T-cell (primary cell): ENCODE data around the gene GKN2. TPM values are rescaled to one million over a fixed set of nuclear protein-coding genes. Genes with fewer than 3 reads are reported as not detected.

Experiments
- ATAC-seq, 4 experiments: fragments of 200-7000 bp in 3 of 4; fragments of 150-1000 bp in 1 of 4; cut with Tn5 transposase; replicated peaks in 1 of 4; 1 replicate in 3 of 4; 2 replicates in 1 of 4; pipeline ENCODE4 v1.10.0; 2021; ENCODE audit warnings: moderate library complexity in 3 of 4, mild to moderate bottlenecking in 2 of 4, moderate number of reproducible peaks in 1 of 4
- CTCF ChIA-PET, 2 donors: fragments of 300-600 bp; sonication (Branson Sonifier 250); formaldehyde crosslinking; loops; one replicate each; lab custom pipeline; 2022; ENCODE audit warnings: antibody characterized with exemption in 2 of 2; lab: Charles Lee
- POLR2A ChIA-PET, 2 donors: fragments of 300-600 bp; sonication (Branson Sonifier 250); formaldehyde crosslinking; loops; one replicate each; lab custom pipeline; 2022; ENCODE audit warnings: antibody characterized with exemption in 2 of 2; lab: Charles Lee
- DNase-seq, 35 experiments: peaks; one replicate each; pipeline versions ENCODE4 v3.0.0 to v3.0.0-alpha.2; 2013 to 2023
- H3K27ac ChIP-seq: one replicate; pipeline ENCODE4 v1.5.1; 2013; ENCODE audit warnings: low read length
- H3K27me3 ChIP-seq, 2 experiments: replicated peaks in 1 of 2; 1 replicate in 1 of 2; 2 replicates in 1 of 2; pipeline versions ENCODE4 v1.6.1 to v1.7.0; 2013; ENCODE audit warnings: low read length in 1 of 2, mixed read lengths in 1 of 2; ENCODE audit not compliant: control insufficient read depth in 2 of 2, insufficient read depth in 2 of 2; ENCODE audit errors: extremely low read depth in 1 of 2
- H3K36me3 ChIP-seq, 2 donors: 1 replicate in 1 of 2; 2 replicates in 1 of 2; pipeline versions ENCODE4 v1.6.1 to v1.7.0; 2013; ENCODE audit warnings: low read length in 1 of 2; ENCODE audit not compliant: control insufficient read depth in 2 of 2, insufficient read depth in 1 of 2; ENCODE audit errors: extremely low read depth in 1 of 2
- H3K4me1 ChIP-seq, 2 experiments: 1 replicate in 1 of 2; 2 replicates in 1 of 2; pipeline versions ENCODE4 v1.6.1 to v1.7.0; 2013; ENCODE audit warnings: low read length in 2 of 2, mixed read lengths in 1 of 2; ENCODE audit not compliant: insufficient read depth in 2 of 2, control insufficient read depth in 1 of 2; ENCODE audit errors: extremely low read depth in 1 of 2
- H3K4me3 ChIP-seq, 2 donors: 1 replicate in 1 of 2; 2 replicates in 1 of 2; pipeline versions ENCODE4 v1.5.1 to v1.7.0; 2013; ENCODE audit warnings: mild to moderate bottlenecking in 2 of 2, low read length in 1 of 2, moderate library complexity in 1 of 2; ENCODE audit not compliant: control insufficient read depth in 1 of 2; ENCODE audit errors: extremely low read depth in 1 of 2
- H3K9me3 ChIP-seq: 2 replicates; pipeline ENCODE4 v1.7.0; 2013
- H3K27ac Mint-ChIP-seq, 2 donors: one replicate each; pipeline ENCODE4 v1.8.0; 2020 to 2021; ENCODE audit warnings: mild to moderate bottlenecking in 2 of 2, mixed read lengths in 2 of 2
- H3K27me3 Mint-ChIP-seq, 2 donors: one replicate each; pipeline ENCODE4 v1.8.0; 2021 to 2022; ENCODE audit warnings: mixed read lengths in 2 of 2
- H3K36me3 Mint-ChIP-seq: one replicate; pipeline ENCODE4 v1.8.0; 2021; ENCODE audit warnings: mixed read lengths
- H3K4me1 Mint-ChIP-seq, 3 donors: one replicate each; pipeline ENCODE4 v1.8.0; 2020 to 2022; ENCODE audit warnings: mixed read lengths in 3 of 3, mild to moderate bottlenecking in 1 of 3
- H3K4me3 Mint-ChIP-seq, 3 donors: one replicate each; pipeline ENCODE4 v1.8.0; 2020 to 2022; ENCODE audit warnings: mild to moderate bottlenecking in 3 of 3, mixed read lengths in 3 of 3, moderate library complexity in 3 of 3
- H3K9me3 Mint-ChIP-seq, 3 donors: one replicate each; pipeline ENCODE4 v1.8.0; 2020 to 2022; ENCODE audit warnings: mixed read lengths in 3 of 3
- WGBS: methylation state at CpG from one replicate; pipeline ENCODE4 v1.1.5; 2013; ENCODE audit warnings: missing lambda C conversion rate; ENCODE audit not compliant: insufficient coverage; 5-methylcytosine and 5-hydroxymethylcytosine counted together
- total RNA-seq, 35 experiments: library from RNA in 6 of 35; stranded (reverse) in 6 of 35; fragments of 120-200 nt in 1 of 35; gene quantifications; one replicate each; pipeline versions ENCODE4 v1.2.1 to v1.2.4 and lab custom pipeline; 2013 to 2026

The GKN2 gene
- total RNA-seq, 5 donors from 2014 or later (not counting 1 experiment from before 2014, with no cell fraction given), result not detected

GRCh38 chr2:68913359-68913758 is 39.3 kb downstream of the GKN2 start:
- Mint-ChIP-seq H3K4me3 (no peak overlapping the region), H3K4me1 (peaks cover 19 to 21% (median 20%) of the 10 kb centered on the region in 3 donors), H3K36me3 (no peaks in the 10 kb centered on the region), H3K27ac (no peak overlapping the region), H3K27me3 (no peaks in the 10 kb centered on the region), H3K9me3 (no peaks in the 10 kb centered on the region)
- Histone ChIP-seq H3K36me3 (no peaks in the 10 kb centered on the region), H3K27ac (no peak overlapping the region), H3K27me3 (no peaks in the 10 kb centered on the region), H3K4me3 (no peak overlapping the region), H3K9me3 (no peaks in the 10 kb centered on the region), H3K4me1 (peaks cover 17 to 49% of the 10 kb centered on the region in 2 experiments)
- ATAC-seq (no peak), DNase-seq (no peak)
- CTCF ChIA-PET, result interaction anchor here (0.6 to 1.6 kb wide), 5 partner anchors 15 to 450 kb away, joined by 3 read pairs; no protein-coding TSS in a partner anchor
- POLR2A ChIA-PET, result interaction anchor here (0.6 to 1.0 kb wide), 2 partner anchors 12 to 447 kb away, joined by 3 read pairs; partner anchors contain the start of gene FBXO48 (in 1 of the 2)
- no CpG with 5 or more reads among the region's 3 CpGs for WGBS

- Histone ChIP-seq H3K27me3 (no peaks in the 10 kb centered on the region), H3K36me3 (no peaks in the 10 kb centered on the region), H3K9me3 (no peaks in the 10 kb centered on the region), H3K4me3 (no peak overlapping the region), H3K4me1 (peaks cover 23 to 55% of the 10 kb centered on the region in 2 experiments), H3K27ac (peak overlapping the region; percentile 11)
- H3K4me3 Mint-ChIP-seq, result no peak overlapping the region
- DNase-seq (peak in 27 of 35 experiments; percentile 8 to 60 (median 23)), ATAC-seq (peak in 2 of 4 experiments; percentile 19 to 29)
- no peaks in the 10 kb centered on the region for H3K36me3 Mint-ChIP-seq
- ChIA-PET CTCF (interaction anchor here in 1 of 2 donors (0.5 to 1.6 kb wide), 6 partner anchors 161 to 449 kb away, joined by 3 to 4 read pairs (median 3); no protein-coding TSS in a partner anchor), POLR2A (interaction anchor here in 1 of 2 donors (1.0 kb wide), 1 partner anchor 446 kb away, joined by 3 read pairs; the partner anchor contains the start of gene FBXO48)
- no peak overlapping the region for H3K27ac Mint-ChIP-seq
- WGBS, result no CpG with 5 or more reads among the region's 2 CpGs
- no peaks in the 10 kb centered on the region for H3K27me3 Mint-ChIP-seq
- H3K9me3 Mint-ChIP-seq, result no peaks in the 10 kb centered on the region
- peaks cover 26 to 27% (median 26%) of the 10 kb centered on the region in 3 donors for H3K4me1 Mint-ChIP-seq
These were observed 40.0 kb downstream of the GKN2 start for GRCh38 chr2:68912732-68913131.

GRCh38 chr2:68912111-68912510 is 40.6 kb downstream of the GKN2 start:
- H3K27me3 Mint-ChIP-seq, result no peaks in the 10 kb centered on the region
- no peak overlapping the region for H3K27ac Mint-ChIP-seq
- Histone ChIP-seq H3K27me3 (no peaks in the 10 kb centered on the region), H3K4me3 (no peak overlapping the region), H3K4me1 (peaks cover 27 to 58% of the 10 kb centered on the region in 2 experiments), H3K36me3 (no peaks in the 10 kb centered on the region), H3K9me3 (no peaks in the 10 kb centered on the region), H3K27ac (no peak overlapping the region)
- no peak overlapping the region for H3K4me3 Mint-ChIP-seq
- ATAC-seq, result no peak
- DNase-seq, result no peak
- peaks cover 30 to 32% (median 31%) of the 10 kb centered on the region in 3 donors for H3K4me1 Mint-ChIP-seq
- ChIA-PET POLR2A (interaction anchor here in 1 of 2 donors (1.0 kb wide), 1 partner anchor 445 kb away, joined by 3 read pairs; the partner anchor contains the start of gene FBXO48), CTCF (interaction anchor here in 1 of 2 donors (0.5 to 1.6 kb wide), 6 partner anchors 160 to 448 kb away, joined by 3 to 4 read pairs (median 3); no protein-coding TSS in a partner anchor)
- WGBS, result 93% methylated on average over 3 of the region's 3 CpGs
- no peaks in the 10 kb centered on the region for H3K9me3 Mint-ChIP-seq
- H3K36me3 Mint-ChIP-seq, result no peaks in the 10 kb centered on the region

- no peaks in the 10 kb centered on the region for H3K9me3 Mint-ChIP-seq
- Histone ChIP-seq H3K27ac (peak overlapping the region; percentile 16), H3K4me1 (peaks cover 27 to 58% of the 10 kb centered on the region in 2 experiments), H3K4me3 (no peak overlapping the region), H3K36me3 (no peaks in the 10 kb centered on the region), H3K27me3 (no peaks in the 10 kb centered on the region), H3K9me3 (no peaks in the 10 kb centered on the region)
- no peak overlapping the region for H3K27ac Mint-ChIP-seq
- no peaks in the 10 kb centered on the region for H3K27me3 Mint-ChIP-seq
- CTCF ChIA-PET, result interaction anchor here in 1 of 2 donors (1.4 to 1.6 kb wide), 4 partner anchors 160 to 424 kb away, joined by 3 to 4 read pairs (median 3); no protein-coding TSS in a partner anchor
- POLR2A ChIA-PET, result interaction anchor here in 1 of 2 donors (0.6 kb wide), 1 partner anchor 35 kb away, joined by 4 read pairs; no protein-coding TSS in a partner anchor
- H3K36me3 Mint-ChIP-seq, result no peaks in the 10 kb centered on the region
- peaks cover 30 to 34% (median 33%) of the 10 kb centered on the region in 3 donors for H3K4me1 Mint-ChIP-seq
- WGBS, result no CpG with 5 or more reads among the region's 1 CpG
- no peak overlapping the region for H3K4me3 Mint-ChIP-seq
- no peak for DNase-seq
- no peak for ATAC-seq
These were observed 41.0 kb downstream of the GKN2 start for GRCh38 chr2:68911709-68912108.

GRCh38 chr2:68911246-68911645 is 41.4 kb downstream of the GKN2 start:
- Mint-ChIP-seq H3K9me3 (no peaks in the 10 kb centered on the region), H3K4me3 (no peak overlapping the region), H3K27me3 (no peaks in the 10 kb centered on the region), H3K27ac (peak overlapping the region in 1 of 2 donors; percentile 41), H3K4me1 (peaks cover 30 to 39% (median 33%) of the 10 kb centered on the region in 3 donors), H3K36me3 (no peaks in the 10 kb centered on the region)
- no peak overlapping the region for H3K4me3 ChIP-seq
- ChIA-PET CTCF (no interaction called here), POLR2A (interaction anchor here in 1 of 2 donors (0.6 kb wide), 1 partner anchor 36 kb away, joined by 4 read pairs; no protein-coding TSS in a partner anchor)
- H3K9me3 ChIP-seq, result no peaks in the 10 kb centered on the region
- DNase-seq (no peak), ATAC-seq (no peak)
- WGBS, result 60% methylated on average over 1 of the region's 4 CpGs
- peaks cover 27 to 58% of the 10 kb centered on the region in 2 experiments for H3K4me1 ChIP-seq
- H3K27me3 ChIP-seq, result no peaks in the 10 kb centered on the region
- no peaks in the 10 kb centered on the region for H3K36me3 ChIP-seq
- H3K27ac ChIP-seq, result peak overlapping the region; percentile 16

GRCh38 chr2:68909793-68910674 is 42.7 kb downstream of the GKN2 start:
- no peaks in the 10 kb centered on the region for H3K27me3 Mint-ChIP-seq
- H3K27ac Mint-ChIP-seq, result peak overlapping the region; percentile 84 to 88
- no peaks in the 10 kb centered on the region for H3K9me3 ChIP-seq
- CTCF ChIA-PET, result interaction anchor here (0.6 to 1.5 kb wide), 4 partner anchors 15 to 201 kb away, joined by 3 to 6 read pairs (median 4); no protein-coding TSS in a partner anchor
- H3K4me1 ChIP-seq, result peaks cover 27 to 57% of the 10 kb centered on the region in 2 experiments
- H3K4me3 Mint-ChIP-seq, result peak overlapping the region in 1 of 3 donors; percentile 12
- ATAC-seq (peak in 1 of 4 experiments; percentile 19), DNase-seq (peak in 34 of 35 experiments; percentile 12 to 83 (median 56))
- H3K36me3 ChIP-seq, result no peaks in the 10 kb centered on the region
- H3K4me3 ChIP-seq, result no peak overlapping the region
- H3K27ac ChIP-seq, result no peak overlapping the region
- peaks cover 33 to 41% (median 36%) of the 10 kb centered on the region in 3 donors for H3K4me1 Mint-ChIP-seq
- no peaks in the 10 kb centered on the region for H3K9me3 Mint-ChIP-seq
- POLR2A ChIA-PET, result no interaction called here
- no peaks in the 10 kb centered on the region for H3K36me3 Mint-ChIP-seq
- no peaks in the 10 kb centered on the region for H3K27me3 ChIP-seq
- no CpG with 5 or more reads among the region's 3 CpGs for WGBS
